ENCODE measurements around the gene TTC7B.

GRCh38 chr14:90831821-90832220 lies 15.6 kb upstream of the TTC7B start:
- TF ChIP-seq POLR2AphosphoS5 (IDR thresholded peaks at IDR 0.05; ENCODE audit: low read depth, low read length) (no peak), CTCF (IDR thresholded peaks at IDR 0.05) (no peak), TCF7L2 (IDR thresholded peaks at IDR 0.05; ENCODE audit: low read depth, low read length) (no peak)
